SU-DHL-6 (cell line): Measurements from ENCODE around the gene BNC2.

Experiments
- H2AFZ ChIP-seq: fragments of 200-600 bp; sonication (generic); 2 replicates; pipeline ENCODE4 v1.6.1; 2014; ENCODE audit warnings: low read depth, mild to moderate bottlenecking, moderate library complexity, mixed read lengths, antibody characterized with exemption, low read length; ENCODE audit not compliant: severe bottlenecking
- H3F3A ChIP-seq: fragments of 200-600 bp; shearing (Covaris generic); 2 replicates; pipeline ENCODE4 v1.6.0; 2016; ENCODE audit warnings: antibody characterized with exemption, mild to moderate bottlenecking; ENCODE audit not compliant: insufficient read depth
- H3K27ac ChIP-seq: fragments of 200-600 bp; sonication (generic); 2 replicates; pipeline ENCODE4 v1.5.1; 2016; ENCODE audit warnings: low read depth, mild to moderate bottlenecking, low read length, moderate library complexity, mixed read lengths
- H3K27me3 ChIP-seq: fragments of 200-600 bp; sonication (generic), shearing (Covaris generic); 2 replicates; pipeline ENCODE4 v1.6.0; 2014; ENCODE audit warnings: mild to moderate bottlenecking, low read length
- H3K36me3 ChIP-seq: fragments of 200-600 bp; sonication (generic); 2 replicates; pipeline ENCODE4 v1.6.1; 2014; ENCODE audit warnings: mild to moderate bottlenecking, low read length, mixed read lengths
- H3K4me2 ChIP-seq: fragments of 300-600, 200-600 bp; shearing (Covaris generic), sonication (generic); 2 replicates; pipeline ENCODE4 v1.6.0; 2014; ENCODE audit warnings: low read length, low read depth, mild to moderate bottlenecking; ENCODE audit not compliant: poor library complexity, severe bottlenecking
- H3K4me3 ChIP-seq: fragments of 200-600 bp; sonication (generic); 2 replicates; pipeline ENCODE4 v1.5.1; 2014; ENCODE audit warnings: antibody characterized with exemption, low read length, mild to moderate bottlenecking, mixed read lengths; ENCODE audit not compliant: insufficient read depth, poor library complexity, severe bottlenecking
- H3K79me2 ChIP-seq: fragments of 200-600 bp; sonication (generic); 2 replicates; pipeline ENCODE4 v1.6.1; 2014; ENCODE audit warnings: mild to moderate bottlenecking, low read length, moderate library complexity; ENCODE audit not compliant: insufficient read depth
- H3K9ac ChIP-seq: fragments of 200-600 bp; sonication (generic); 2 replicates; pipeline ENCODE4 v1.7.0; 2014; ENCODE audit warnings: mild to moderate bottlenecking, low read length
- H3K9me2 ChIP-seq: fragments of 200-600 bp; sonication (generic); replicated peaks from 2 replicates; pipeline ENCODE4 v1.6.1; 2014; ENCODE audit warnings: low read length; ENCODE audit not compliant: insufficient read depth
- H3K9me3 ChIP-seq: fragments of 200-600 bp; sonication (generic); 2 replicates; pipeline ENCODE4 v1.6.1; 2014; ENCODE audit warnings: low read length, mixed read lengths; ENCODE audit not compliant: insufficient read depth
- H4K20me1 ChIP-seq: fragments of 200-600 bp; sonication (generic); 2 replicates; pipeline ENCODE4 v1.6.1; 2014; ENCODE audit warnings: low read depth, mild to moderate bottlenecking, antibody characterized with exemption, low read length, moderate library complexity, mixed read lengths
- CTCF ChIP-seq: fragments of 200-600 bp; sonication (generic); IDR thresholded peaks from one replicate; pipeline ENCODE4 v1.5.1; 2017; ENCODE audit warnings: antibody characterized with exemption, mild to moderate bottlenecking, low read length, moderate library complexity; ENCODE audit not compliant: insufficient read depth, poor library complexity, severe bottlenecking
- EZH2phosphoT487 ChIP-seq: fragments of 200-600 bp; sonication (generic), shearing (Covaris generic); conservative IDR thresholded peaks from 2 replicates; pipeline ENCODE4 v1.6.1; 2018; ENCODE audit warnings: mild to moderate bottlenecking, antibody characterized with exemption, low read length, moderate library complexity, mixed read lengths

BNC2 gene

GRCh38 chr9:16637911-16638310 is 232.6 kb downstream of the BNC2 start:
- Histone ChIP-seq H3K27me3 (no peaks in the 10 kb centered on the region), H3K27ac (no peak overlapping the region), H3K79me2 (no peaks in the 10 kb centered on the region), H2AFZ (no peak overlapping the region), H3K9me3 (no peaks in the 10 kb centered on the region), H3K9me2 (no peaks in the 10 kb centered on the region), H3K4me2 (no peak overlapping the region), H3K9ac (no peak overlapping the region), H4K20me1 (no peaks in the 10 kb centered on the region), H3K36me3 (no peaks in the 10 kb centered on the region), H3K4me3 (no peak overlapping the region), H3F3A (no peaks in the 10 kb centered on the region)
- TF ChIP-seq CTCF (no peak), EZH2phosphoT487 (no peak)

- Histone ChIP-seq H3K36me3 (no peaks in the 10 kb centered on the region), H3K4me2 (no peak overlapping the region), H4K20me1 (no peaks in the 10 kb centered on the region), H3K27ac (no peak overlapping the region), H3K9me3 (no peaks in the 10 kb centered on the region), H3K9me2 (no peaks in the 10 kb centered on the region), H3K9ac (no peak overlapping the region), H3K27me3 (no peaks in the 10 kb centered on the region), H3K4me3 (no peak overlapping the region), H2AFZ (no peak overlapping the region), H3K79me2 (no peaks in the 10 kb centered on the region), H3F3A (no peaks in the 10 kb centered on the region)
- TF ChIP-seq CTCF (no peak), EZH2phosphoT487 (no peak)
Measured at GRCh38 chr9:16637218-16637617, 233.3 kb downstream of the BNC2 start.

GRCh38 chr9:16633794-16634193 is 236.7 kb downstream of the BNC2 start:
- Histone ChIP-seq H3K36me3 (no peaks in the 10 kb centered on the region), H3K4me2 (no peak overlapping the region), H3K27ac (no peak overlapping the region), H3K79me2 (no peaks in the 10 kb centered on the region), H3K27me3 (no peaks in the 10 kb centered on the region), H3F3A (no peaks in the 10 kb centered on the region), H2AFZ (no peak overlapping the region), H3K9me2 (no peaks in the 10 kb centered on the region), H3K9me3 (no peaks in the 10 kb centered on the region), H3K9ac (no peak overlapping the region), H3K4me3 (no peak overlapping the region), H4K20me1 (no peaks in the 10 kb centered on the region)
- no peak for TF ChIP-seq CTCF
- no peak for TF ChIP-seq EZH2phosphoT487
